ENCODE results near the gene USP25.

USP25 gene

GRCh38 chr21:15804247-15805005, 74.6 kb downstream of the USP25 start:
- DNase-seq (ENCODE audit: low read depth in 2 of 2), result no peak

- DNase-seq (ENCODE audit: low read depth in 2 of 2), result no peak
These were observed 79.3 kb downstream of the USP25 start for GRCh38 chr21:15809065-15809464.

GRCh38 chr21:15809818-15810217, 80.0 kb downstream of the USP25 start:
- no peak for DNase-seq (ENCODE audit: low read depth in 2 of 2)

GRCh38 chr21:15815285-15815684, 85.5 kb downstream of the USP25 start:
- DNase-seq (ENCODE audit: low read depth in 2 of 2), result no peak

GRCh38 chr21:15820327-15820726, 90.5 kb downstream of the USP25 start:
- no peak for DNase-seq (ENCODE audit: low read depth in 2 of 2)

- DNase-seq (ENCODE audit: low read depth in 2 of 2), result no peak
These were observed 91.1 kb downstream of the USP25 start for GRCh38 chr21:15820852-15821379.

GRCh38 chr21:15823486-15824150, 93.8 kb downstream of the USP25 start:
- no peak for DNase-seq (ENCODE audit: low read depth in 2 of 2)

GRCh38 chr21:15825700-15826099, 95.9 kb downstream of the USP25 start:
- no peak for DNase-seq (ENCODE audit: low read depth in 2 of 2)

GRCh38 chr21:15826147-15826780, 96.5 kb downstream of the USP25 start:
- DNase-seq (ENCODE audit: low read depth in 2 of 2), result no peak

- DNase-seq (ENCODE audit: low read depth in 2 of 2), result no peak
These were observed 97.3 kb downstream of the USP25 start for GRCh38 chr21:15826908-15827601.

- DNase-seq (ENCODE audit: low read depth in 2 of 2), result no peak
These were observed 101.7 kb downstream of the USP25 start for GRCh38 chr21:15831497-15831896.

GRCh38 chr21:15837645-15838044, 107.9 kb downstream of the USP25 start:
- no peak for DNase-seq (ENCODE audit: low read depth in 2 of 2)

GRCh38 chr21:15839026-15839425, 109.2 kb downstream of the USP25 start:
- DNase-seq (ENCODE audit: low read depth in 2 of 2), result no peak

- DNase-seq (ENCODE audit: low read depth in 2 of 2), result no peak
These were observed 109.8 kb downstream of the USP25 start for GRCh38 chr21:15839601-15840000.

GRCh38 chr21:15840406-15840805, 110.6 kb downstream of the USP25 start:
- no peak for DNase-seq (ENCODE audit: low read depth in 2 of 2)

- DNase-seq (ENCODE audit: low read depth in 2 of 2), result no peak
These were observed 112.2 kb downstream of the USP25 start for GRCh38 chr21:15841856-15842564.

GRCh38 chr21:15842565-15842880, 112.7 kb downstream of the USP25 start:
- no peak for DNase-seq (ENCODE audit: low read depth in 2 of 2)

GRCh38 chr21:15843766-15844165, 114.0 kb downstream of the USP25 start:
- DNase-seq (ENCODE audit: low read depth in 2 of 2), result no peak

GRCh38 chr21:15848634-15849560, 119.1 kb downstream of the USP25 start:
- no peak for DNase-seq (ENCODE audit: low read depth in 2 of 2)

GRCh38 chr21:15849927-15850326, 120.1 kb downstream of the USP25 start:
- no peak for DNase-seq (ENCODE audit: low read depth in 2 of 2)

All from stimulated activated CD4-positive, alpha-beta T cell treated with anti-CD3 and anti-CD28 coated beads, Interleukin-12 subunit alpha, Interleukin-12 subunit beta, amount 100 ng/mL, for 24 hours (primary cell).